Measurements from ENCODE around the gene GINS3. TPM values are rescaled to one million over a fixed set of nuclear protein-coding genes. Genes with fewer than 3 reads are reported as not detected.

Gene GINS3
- total and polyA plus RNA-seq, 12 donors, result 7.6 to 25.2 (median 10.5) TPM

DNA sequence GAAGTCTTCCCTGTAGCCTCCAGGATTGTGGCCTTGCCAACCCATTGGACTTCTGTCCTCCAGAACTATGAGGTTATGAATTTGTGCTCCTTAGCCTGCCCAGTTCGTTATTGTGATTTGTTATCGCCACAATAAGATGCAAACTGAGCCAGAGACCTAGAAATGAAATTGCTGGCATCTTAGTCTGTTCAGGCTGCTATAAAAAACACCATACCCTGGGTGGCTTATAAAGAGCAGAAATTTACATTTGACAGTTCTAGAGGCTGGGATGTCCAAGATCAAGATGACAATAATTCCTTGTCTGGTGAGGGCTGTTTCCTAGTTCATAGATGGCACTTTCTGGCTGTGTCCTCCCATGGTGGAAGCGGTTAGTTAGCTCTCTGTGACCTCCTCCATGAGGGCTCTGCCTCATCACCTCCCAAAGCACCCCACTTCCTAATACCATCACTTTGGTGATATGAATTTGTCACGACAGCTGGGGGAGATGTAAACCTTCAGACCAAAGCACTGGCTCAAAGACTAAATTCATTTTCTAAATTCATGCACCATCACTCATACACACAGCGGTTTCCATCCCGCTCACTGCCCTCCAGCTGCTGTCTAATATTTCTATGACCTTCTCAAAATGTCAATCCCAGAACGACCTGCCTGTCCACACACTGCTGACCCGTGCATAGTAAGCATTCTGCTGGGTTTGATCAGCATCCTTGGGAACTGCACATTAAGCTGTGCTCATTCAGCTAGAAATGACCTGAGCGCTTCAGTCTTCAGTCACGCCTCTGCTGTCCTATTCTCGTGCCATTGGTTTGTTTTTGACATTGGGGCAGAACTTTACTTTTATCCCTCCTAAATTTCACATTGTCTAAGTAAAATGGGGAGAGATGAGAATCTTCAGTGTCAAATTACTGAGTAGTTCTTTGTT lies 36.6 kb downstream of the GINS3 start:
- WGBS, 4 donors, result 81 to 88% (median 83%) methylated on average over 11 of the region's 11 CpGs
- intact Hi-C loops (cut with DNase I), result no loop called here

DNA sequence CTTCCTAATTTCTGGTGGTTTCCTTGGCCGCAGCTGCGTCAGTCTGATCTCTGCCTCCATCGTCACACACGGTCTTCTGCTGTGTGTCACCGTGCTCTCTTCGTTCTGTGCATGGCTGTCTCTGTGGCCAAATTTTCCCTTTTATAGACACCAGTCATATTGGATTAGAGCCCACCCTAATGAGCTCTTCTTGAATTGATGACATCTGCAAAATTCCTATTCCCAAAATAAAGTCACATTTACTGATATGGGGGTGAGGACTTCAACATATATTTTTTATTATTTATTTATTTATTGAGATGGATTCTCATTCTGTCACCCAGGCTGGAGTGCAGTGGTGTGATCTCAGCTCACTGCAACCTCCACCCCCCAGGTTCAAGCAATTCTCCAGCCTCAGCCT lies 38.4 kb downstream of the GINS3 start:
- TF ChIP-seq POLR2A (IDR thresholded peaks at IDR 0.05), result no peak
- TF ChIP-seq, protein P1, sequence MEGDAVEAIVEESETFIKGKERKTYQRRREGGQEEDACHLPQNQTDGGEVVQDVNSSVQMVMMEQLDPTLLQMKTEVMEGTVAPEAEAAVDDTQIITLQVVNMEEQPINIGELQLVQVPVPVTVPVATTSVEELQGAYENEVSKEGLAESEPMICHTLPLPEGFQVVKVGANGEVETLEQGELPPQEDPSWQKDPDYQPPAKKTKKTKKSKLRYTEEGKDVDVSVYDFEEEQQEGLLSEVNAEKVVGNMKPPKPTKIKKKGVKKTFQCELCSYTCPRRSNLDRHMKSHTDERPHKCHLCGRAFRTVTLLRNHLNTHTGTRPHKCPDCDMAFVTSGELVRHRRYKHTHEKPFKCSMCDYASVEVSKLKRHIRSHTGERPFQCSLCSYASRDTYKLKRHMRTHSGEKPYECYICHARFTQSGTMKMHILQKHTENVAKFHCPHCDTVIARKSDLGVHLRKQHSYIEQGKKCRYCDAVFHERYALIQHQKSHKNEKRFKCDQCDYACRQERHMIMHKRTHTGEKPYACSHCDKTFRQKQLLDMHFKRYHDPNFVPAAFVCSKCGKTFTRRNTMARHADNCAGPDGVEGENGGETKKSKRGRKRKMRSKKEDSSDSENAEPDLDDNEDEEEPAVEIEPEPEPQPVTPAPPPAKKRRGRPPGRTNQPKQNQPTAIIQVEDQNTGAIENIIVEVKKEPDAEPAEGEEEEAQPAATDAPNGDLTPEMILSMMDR (IDR thresholded peaks at IDR 0.05), result no peak
- H3K27me3 ChIP-seq, result no peaks in the 10 kb centered on the region
- no peak overlapping the region for H3K27ac ChIP-seq
- DNase-seq, result no peak
- no peak overlapping the region for H3K4me3 ChIP-seq
- peaks cover 7 to 10% of the 10 kb centered on the region in 2 donors for H3K4me1 ChIP-seq (replicated peaks in 1 of 2)
- intact Hi-C loops (cut with DNase I), result no loop called here
- no peaks in the 10 kb centered on the region for H3K9me3 ChIP-seq (replicated peaks in 1 of 3)
- WGBS, 4 donors, result 91 to 96% (median 94%) methylated on average over 6 of the region's 6 CpGs
- no peaks in the 10 kb centered on the region for H3K36me3 ChIP-seq (replicated peaks in 1 of 2)

More for the DNA sequence above, 36.6 kb downstream of the GINS3 start:
- peaks cover 5% of the 10 kb centered on the region in 2 donors for H3K4me1 ChIP-seq (replicated peaks in 1 of 2)
- TF ChIP-seq, protein P1 (IDR thresholded peaks at IDR 0.05), result no peak
- no peak for TF ChIP-seq POLR2A (IDR thresholded peaks at IDR 0.05)
- no peaks in the 10 kb centered on the region for H3K9me3 ChIP-seq (replicated peaks in 1 of 3)
- H3K4me3 ChIP-seq, result no peak overlapping the region
- H3K27ac ChIP-seq, result no peak overlapping the region
- no peak for DNase-seq
- H3K36me3 ChIP-seq (replicated peaks in 1 of 2), result no peaks in the 10 kb centered on the region
- H3K27me3 ChIP-seq, result no peaks in the 10 kb centered on the region

DNA sequence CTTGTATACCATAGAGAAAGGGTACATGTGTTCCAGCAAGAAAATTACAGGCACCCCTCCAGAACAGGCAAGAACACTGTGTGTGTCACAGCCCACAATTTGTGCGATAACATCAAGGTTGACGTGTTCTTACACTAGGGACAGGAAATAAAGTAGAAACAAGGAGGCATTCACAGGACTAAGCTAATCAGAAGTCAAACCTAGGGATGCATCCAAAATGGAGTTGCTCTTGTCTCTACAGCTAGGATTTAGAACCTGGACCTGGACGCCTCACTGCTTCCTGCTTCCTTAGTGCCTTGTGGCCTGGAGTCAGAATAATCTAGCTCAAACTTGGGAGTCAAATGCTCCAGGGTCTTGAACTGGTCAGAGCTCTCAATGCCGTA lies 41.3 kb downstream of the GINS3 start:
- no peak for DNase-seq
- no peaks in the 10 kb centered on the region for H3K9me3 ChIP-seq (replicated peaks in 1 of 3)
- no peak overlapping the region for H3K4me3 ChIP-seq
- peaks cover 7 to 10% of the 10 kb centered on the region in 2 donors for H3K4me1 ChIP-seq (replicated peaks in 1 of 2)
- H3K27ac ChIP-seq, result peak overlapping the region in 2 of 5 donors; percentile 39 to 62
- TF ChIP-seq, protein P1 (IDR thresholded peaks at IDR 0.05), result no peak
- no peak for TF ChIP-seq POLR2A (IDR thresholded peaks at IDR 0.05)
- WGBS, 4 donors, result 37 to 73% (median 56%) methylated on average over 3 to 4 of the region's 4 CpGs
- H3K27me3 ChIP-seq, result no peaks in the 10 kb centered on the region
- intact Hi-C loops (cut with DNase I), result no loop called here
- no peaks in the 10 kb centered on the region for H3K36me3 ChIP-seq (replicated peaks in 1 of 2)

DNA sequence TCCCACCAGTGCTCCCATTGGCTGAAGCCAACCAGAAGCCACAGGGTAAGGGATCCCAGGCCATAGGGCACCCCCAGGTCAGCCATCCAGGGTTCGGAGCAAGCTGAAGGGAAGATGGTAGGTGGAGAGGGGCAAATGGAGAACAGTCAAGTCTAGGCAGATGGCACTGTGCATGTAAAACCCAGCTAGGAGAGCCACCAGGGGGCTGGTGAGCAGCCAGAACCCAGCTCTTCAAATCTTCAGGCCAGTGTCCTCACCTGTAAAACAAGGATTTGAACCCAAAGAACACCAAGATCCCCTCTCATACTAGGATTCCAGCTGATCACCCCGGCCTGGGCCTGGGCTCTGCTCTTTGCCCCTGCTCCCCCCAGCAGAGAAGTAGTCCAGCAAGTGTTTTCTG lies 43.5 kb downstream of the GINS3 start:
- no peak overlapping the region for H3K27ac ChIP-seq
- TF ChIP-seq, protein P1 (IDR thresholded peaks at IDR 0.05), result no peak
- no peak for TF ChIP-seq POLR2A (IDR thresholded peaks at IDR 0.05)
- no peak overlapping the region for H3K4me3 ChIP-seq
- WGBS, 4 donors, result 79 to 100% (median 97%) methylated on average over 2 of the region's 2 CpGs
- no peaks in the 10 kb centered on the region for H3K36me3 ChIP-seq (replicated peaks in 1 of 2)
- intact Hi-C loops (cut with DNase I), result no loop called here
- H3K4me1 ChIP-seq (replicated peaks in 1 of 2), result peaks cover 7 to 10% of the 10 kb centered on the region in 2 donors
- no peaks in the 10 kb centered on the region for H3K27me3 ChIP-seq
- no peaks in the 10 kb centered on the region for H3K9me3 ChIP-seq (replicated peaks in 1 of 3)
- no peak for DNase-seq

Measured in adrenal gland (tissue), 12 donors.